Limb (tissue), 2 donors: ENCODE results near the gene CFAP74.
A peak's percentile ranks its signal among the peaks of the same experiment; 100 is the strongest.

Experiments used
- DNase-seq, 2 donors: peaks; one replicate each; pipeline ENCODE4 v3.0.0-alpha.2; 2016; ENCODE audit errors: extremely low spot score in 2 of 2

CFAP74 gene, protein sequence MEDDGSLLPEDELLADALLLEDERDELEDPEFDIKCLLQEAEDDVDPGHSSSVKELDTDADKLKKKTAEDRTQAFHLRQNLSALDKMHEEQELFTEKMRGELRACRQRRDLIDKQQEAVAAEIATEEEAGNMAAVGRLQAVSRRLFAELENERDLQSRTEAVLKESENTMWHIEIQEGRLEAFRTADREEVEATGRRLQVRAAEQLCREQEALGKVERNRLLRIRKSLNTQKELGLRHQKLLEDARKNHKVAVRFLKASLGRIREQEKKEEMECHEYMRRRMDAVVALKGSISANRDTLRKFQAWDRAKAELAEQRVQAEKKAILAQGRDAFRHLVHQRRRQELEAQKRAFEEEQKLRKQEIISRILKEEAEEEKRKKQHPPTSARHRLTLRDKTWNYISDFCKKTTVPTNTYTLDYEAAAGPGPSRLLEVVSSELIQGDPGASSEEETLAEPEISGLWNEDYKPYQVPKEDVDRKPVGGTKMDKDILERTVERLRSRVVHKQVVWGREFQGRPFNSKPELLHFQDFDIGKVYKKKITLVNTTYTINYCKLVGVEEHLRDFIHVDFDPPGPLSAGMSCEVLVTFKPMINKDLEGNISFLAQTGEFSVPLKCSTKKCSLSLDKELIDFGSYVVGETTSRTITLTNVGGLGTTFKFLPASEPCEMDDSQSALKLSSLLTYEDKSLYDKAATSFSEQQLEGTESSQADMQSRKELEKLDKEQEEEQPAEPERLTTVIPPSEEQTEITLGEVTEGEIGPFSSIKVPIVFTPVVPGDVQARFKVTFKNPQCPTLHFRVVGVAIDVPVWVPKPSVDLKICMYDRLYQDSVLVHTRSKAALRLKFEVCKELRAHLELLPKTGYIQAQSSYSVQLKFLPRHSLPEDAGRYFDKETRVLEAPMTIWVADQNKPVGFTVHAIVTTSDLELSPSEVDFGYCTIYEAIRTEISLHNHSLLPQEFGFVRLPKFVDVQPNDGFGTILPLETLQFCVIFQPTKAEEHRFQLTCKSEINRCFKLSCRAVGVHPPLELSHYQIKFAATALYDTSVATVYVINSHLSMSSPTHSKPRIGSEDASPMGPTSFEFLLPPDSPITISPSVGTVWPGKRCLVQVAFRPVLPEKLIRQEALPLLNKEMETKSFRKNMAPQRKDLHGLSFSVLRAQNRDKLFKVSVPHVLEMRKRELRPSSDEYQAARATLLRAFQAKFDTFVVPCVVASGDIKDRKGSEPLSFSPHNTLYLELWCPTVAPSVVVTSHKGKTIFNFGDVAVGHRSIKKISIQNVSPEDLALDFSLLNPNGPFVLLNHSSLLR (N-terminal part only)

DNA sequence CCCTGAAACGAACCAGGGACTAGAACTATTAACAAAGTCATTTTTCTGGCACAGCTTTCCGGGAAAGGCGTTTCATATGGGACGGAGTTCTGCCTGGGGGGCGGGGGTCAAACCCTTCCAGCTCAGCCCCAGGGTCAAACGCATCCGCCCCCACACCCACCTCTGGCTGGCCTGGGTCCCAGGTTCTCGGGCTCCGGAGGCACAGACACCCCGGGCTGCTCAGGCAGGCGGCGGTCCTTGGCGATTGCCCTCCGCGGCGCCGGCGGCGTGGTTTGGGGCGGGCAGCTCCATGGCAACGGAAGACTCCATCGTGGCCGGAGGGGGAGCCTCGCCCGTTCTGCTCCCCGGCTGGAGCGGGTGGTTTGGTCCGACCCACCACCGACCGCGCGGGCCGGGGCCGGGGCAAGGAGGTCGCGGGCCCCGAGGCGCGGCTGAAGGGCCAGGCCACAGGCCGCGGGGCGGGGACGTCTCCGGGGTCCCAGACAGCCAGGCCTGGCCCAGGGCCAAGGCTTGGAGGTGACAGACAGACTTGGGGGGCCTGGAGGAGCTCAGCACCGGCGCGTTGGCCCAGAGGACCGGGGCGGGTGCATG, at the start of gene CFAP74:
Gene CFAP74 (minus strand): TSS at position 246 of the 591 bp plus-strand sequence. CDS start 12,830 bp downstream, outside the sequence.
- peak in 1 of 2 donors; percentile 83 for DNase-seq

DNA sequence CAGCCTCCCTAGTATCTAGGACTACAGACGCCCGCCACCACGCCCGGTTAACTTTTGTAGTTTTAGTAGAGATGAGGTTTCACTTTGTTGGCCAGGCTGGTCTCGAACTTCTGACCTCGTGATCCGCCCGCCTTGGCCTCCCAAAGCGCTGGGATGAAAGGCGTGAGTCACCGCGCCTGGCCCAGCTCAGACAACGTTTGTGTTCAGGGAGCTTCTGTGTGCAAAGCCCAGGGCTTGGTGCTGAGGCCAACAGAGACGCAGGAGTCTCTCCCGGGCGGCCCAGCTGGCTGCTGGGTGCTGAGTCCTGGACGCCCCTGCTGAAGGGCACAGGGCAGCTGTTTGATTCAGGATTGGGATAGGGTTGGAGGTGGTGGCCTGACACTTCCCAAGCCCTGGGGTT, 49.6 kb upstream of the CFAP74 start:
- no peak for DNase-seq

DNA sequence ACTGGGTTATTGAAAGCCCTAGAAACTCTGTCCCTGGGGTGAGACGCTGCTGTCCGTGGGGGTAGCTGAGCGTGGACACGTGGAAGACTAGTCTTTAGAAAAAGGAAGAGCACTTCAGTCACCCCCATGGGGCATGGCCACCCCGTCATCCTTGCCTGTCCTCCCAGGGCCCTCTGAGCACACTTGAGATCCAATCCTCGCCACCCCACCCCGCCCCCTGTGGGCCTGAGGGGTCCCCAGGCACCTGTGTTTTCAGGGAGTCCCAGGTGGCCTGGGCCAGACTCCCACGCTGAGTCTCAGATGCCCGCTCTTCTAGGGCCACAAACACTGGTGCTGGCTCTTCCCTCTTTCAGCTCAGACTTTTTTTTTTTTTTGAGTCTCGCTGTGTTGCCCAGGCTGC, 49.2 kb upstream of the CFAP74 start:
- no peak for DNase-seq

DNA sequence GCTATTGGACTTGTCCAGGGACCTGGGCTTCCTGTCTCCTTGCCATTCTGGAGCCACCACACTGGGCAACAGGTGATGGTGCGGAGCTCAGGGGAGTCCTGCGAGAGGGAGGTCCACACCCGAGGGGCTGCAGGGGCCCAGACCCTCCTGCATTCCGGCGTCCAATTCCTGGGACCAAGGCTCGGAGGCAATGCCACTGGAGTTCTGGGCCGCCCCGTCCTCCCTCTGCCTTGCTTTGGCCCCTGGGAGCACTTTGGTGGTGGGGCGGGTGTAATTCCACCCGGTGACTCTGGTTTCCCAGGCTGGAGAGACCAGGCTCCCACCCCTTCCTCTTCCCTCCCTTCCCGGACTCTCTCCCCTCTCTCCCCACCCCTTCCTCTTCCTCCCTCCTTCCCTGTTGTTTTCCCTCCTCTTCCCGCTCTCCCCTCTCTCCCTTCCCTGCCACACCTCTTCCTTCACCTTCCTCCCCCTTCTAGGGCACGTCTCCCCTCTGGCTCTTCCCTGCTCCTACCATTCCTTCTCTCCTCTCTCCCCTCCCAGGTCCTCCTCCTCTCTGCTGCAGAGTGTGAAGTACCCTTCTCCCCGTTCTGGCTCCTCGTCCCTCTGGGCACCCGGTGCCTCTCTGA, 48.6 kb upstream of the CFAP74 start:
- no peak for DNase-seq

- DNase-seq = no peak
Measured at GRCh38 chr1:2050793-2051682, 47.5 kb upstream of the CFAP74 start.

- no peak for DNase-seq
Measured at GRCh38 chr1:2050461-2050792, 46.8 kb upstream of the CFAP74 start.

DNA sequence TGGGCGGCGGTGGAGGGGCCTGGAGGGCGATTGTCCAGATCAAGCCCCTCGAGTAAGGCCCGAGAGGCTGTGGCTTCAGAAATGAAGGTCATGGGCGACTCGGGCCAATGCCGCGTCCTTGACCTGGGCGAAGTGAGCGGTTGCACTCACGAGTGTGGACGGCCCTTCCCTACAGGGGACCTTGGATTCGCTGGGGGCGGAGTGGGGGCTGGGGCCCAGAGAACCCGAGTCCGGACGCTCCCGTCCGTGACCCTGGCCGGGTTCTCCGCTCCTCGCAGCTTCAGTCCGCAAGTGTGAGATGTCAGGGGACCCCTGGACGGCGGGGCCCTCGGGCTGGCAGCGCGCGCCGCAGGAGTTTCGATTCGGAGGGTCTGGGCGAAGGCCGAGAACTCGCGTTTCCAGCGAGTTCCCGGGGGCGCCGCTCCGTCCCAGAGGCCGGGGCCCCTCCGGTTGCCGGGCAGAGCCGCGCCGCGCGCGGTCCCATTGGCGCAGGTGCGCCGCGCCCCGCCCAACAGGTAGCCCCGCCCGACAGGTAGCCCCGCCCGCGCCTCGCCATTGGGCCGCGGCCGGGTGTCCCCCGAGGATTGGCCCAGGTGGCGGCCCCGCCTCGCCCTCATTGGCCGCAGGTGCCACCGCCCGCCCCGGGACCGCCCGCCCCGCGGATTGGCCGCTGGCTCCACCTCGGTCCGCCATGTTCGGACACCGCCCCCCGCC, 46.3 kb upstream of the CFAP74 start, which contains the start of gene PRKCZ:
Gene PRKCZ (plus strand): TSS at position 694 of the 714 bp plus-strand sequence. CDS start 220 bp downstream, outside the sequence.
- DNase-seq = peak in 1 of 2 donors; percentile 79

GRCh38 chr1:2049225-2049717, 45.7 kb upstream of the CFAP74 start:
- no peak for DNase-seq

DNA sequence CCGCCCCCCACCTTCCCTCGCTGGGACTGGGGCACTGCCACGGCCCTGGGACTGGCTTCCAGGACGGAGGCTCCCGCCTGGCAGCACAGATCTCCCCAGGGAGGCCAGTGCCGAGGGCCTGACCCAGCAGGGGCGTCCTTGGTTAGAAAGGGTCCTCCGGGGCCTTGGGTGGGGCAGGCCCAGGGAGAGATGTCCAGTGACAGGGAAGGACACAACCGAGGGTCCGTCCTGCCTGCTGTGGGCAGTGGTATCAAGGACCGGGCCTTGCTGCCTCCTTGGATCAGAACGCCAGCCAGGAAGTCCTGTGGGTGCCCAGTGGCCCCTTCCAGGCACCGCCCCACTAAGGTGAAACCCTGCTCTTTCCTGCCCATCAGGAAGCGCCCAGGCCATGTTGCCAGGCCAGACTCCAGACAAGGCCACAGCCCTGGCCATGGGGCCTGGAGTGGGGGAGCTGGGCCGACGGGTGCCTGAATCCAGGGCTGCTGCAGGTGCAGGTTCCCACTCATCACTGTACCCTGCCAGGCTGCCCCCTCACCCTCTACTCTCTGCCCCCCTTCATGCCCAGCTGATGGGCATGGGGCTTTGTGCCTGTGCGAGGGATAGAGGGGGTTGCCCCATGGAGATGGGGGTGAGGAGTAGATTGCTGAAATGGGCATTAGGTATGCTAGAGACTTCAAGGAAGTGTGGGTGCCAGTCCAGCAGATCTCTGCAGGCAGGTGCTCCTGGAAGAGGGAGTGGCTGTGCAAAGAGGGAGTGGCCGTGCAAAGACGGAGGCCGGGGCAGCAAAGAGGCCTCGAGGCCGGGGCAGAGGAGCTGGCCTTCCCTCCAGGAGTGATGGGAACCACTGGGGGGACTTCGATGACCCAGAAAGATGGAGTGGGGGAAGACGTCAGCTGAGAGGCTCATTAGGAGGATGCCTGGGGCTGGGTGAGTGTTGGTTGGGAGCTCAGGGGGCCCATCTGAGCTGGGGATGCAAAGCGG, 44.5 kb upstream of the CFAP74 start:
- DNase-seq = no peak

GRCh38 chr1:2046953-2047748, 43.6 kb upstream of the CFAP74 start:
- DNase-seq = no peak

DNA sequence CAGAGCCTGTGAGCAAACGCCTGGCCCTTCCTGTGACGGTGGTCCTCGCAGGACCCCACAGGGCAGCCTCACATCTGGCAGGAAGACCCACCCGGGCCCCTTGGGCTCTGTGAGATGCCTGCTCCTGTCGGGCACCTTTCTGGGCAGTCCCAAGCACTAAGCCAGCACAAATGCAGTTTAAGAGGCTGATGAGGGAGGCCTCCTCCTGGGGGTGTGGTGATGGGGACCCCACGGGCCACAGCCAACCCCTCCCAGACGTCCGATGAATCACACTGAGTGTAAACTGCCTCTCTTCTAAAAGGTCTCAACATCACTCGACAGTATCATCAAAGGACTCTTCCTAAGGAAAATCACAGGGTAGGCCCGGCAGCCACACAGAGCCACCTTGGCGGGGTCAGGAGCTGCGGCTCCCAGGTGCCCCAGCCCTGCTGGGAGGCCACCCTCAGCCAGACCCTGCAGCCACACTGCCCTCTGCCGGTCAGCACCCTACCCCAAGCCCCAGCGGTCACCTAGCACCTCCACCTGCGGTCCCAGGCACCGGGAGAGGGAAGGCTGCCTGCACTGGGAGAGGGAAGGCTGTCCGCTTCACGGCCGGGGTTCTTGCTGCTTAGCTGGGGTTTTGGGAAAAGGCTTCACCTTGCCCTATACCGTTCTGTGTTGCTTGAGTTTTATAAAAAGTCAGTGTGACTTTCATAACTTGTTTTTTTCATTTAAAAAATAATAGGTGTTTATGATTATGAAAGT, 42.8 kb upstream of the CFAP74 start:
- peak in 1 of 2 donors; percentile 62 for DNase-seq

- no peak for DNase-seq
Measured at GRCh38 chr1:2045468-2046173, 42.0 kb upstream of the CFAP74 start.

GRCh38 chr1:2044510-2045319, 41.1 kb upstream of the CFAP74 start:
- peak; percentile 55 to 90 for DNase-seq

DNA sequence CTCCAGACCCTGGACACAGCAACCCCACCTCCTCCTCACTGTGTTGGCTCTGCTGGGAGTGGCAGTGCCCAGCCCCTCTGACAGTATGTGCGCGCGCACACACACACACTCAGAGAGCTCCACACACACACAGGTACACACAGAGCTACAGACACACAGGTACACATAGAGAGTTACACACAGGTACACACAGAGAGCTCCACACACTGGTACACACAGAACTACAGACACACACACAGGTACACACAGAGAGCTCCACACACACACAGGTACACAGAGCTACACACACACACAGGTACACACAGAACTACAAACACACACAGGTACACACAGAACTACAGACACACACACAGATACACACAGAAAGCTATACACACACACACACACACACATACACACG, 40.3 kb upstream of the CFAP74 start:
- DNase-seq = no peak
